Activated CD8-positive, alpha-beta memory T cell treated with anti-CD3 and anti-CD28 coated beads for 48 hours (primary cell): ENCODE data around the gene FOSL2.

Experiments used
- DNase-seq, 3 experiments: peaks; one replicate each; pipeline ENCODE4 v3.0.0-alpha.2; 2020; ENCODE audit warnings: low read depth in 2 of 3, low spot score in 2 of 3

Gene FOSL2

DNA sequence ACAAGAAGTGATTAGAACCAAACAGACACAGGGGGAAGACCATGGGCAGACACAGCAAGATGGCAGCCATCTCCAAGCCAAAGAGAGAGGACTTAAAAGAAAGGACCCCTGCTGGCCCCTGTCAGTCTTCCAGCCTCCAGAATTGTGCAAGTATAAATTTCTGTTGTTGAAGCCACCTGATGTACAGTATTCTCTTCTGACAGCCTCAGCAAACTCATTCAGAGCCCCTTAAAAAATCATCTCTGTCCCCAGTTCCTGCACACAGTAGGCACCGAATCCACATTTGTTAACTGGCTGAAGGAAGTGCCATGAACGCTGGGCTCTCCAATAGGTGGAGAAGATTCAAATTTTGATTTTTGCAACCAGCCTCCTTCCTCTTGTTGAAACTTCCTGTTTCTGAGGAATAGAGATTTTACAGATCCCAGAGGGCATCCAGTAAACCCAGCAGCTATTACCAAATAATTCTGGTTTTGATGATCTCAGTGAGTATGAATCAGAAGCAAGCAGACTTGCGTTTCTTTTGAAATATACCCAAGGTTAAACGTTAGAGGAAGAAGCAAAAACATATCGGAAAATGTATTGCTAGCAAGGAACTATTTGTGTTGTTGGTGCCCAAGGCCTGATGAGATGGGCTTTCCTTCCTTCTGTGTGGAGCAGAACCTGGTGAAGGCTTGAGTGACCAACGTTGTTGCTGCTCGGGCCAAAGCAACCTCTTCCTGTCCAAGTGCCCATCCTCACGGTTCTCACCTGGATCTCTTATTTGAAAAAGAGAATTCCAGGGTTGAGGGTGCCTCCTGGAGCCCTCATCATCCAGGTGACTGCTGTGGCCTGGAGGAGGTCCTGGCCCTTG is 55.5 kb downstream of the FOSL2 start:
- DNase-seq, result no peak

GRCh38 chr2:28448793-28449100 is 56.1 kb downstream of the FOSL2 start:
- DNase-seq, result no peak

GRCh38 chr2:28449126-28449487 is 56.4 kb downstream of the FOSL2 start:
- DNase-seq, result no peak

GRCh38 chr2:28449488-28450395 is 57.1 kb downstream of the FOSL2 start:
- DNase-seq, result peak; percentile 45 to 72 (median 49)

DNA sequence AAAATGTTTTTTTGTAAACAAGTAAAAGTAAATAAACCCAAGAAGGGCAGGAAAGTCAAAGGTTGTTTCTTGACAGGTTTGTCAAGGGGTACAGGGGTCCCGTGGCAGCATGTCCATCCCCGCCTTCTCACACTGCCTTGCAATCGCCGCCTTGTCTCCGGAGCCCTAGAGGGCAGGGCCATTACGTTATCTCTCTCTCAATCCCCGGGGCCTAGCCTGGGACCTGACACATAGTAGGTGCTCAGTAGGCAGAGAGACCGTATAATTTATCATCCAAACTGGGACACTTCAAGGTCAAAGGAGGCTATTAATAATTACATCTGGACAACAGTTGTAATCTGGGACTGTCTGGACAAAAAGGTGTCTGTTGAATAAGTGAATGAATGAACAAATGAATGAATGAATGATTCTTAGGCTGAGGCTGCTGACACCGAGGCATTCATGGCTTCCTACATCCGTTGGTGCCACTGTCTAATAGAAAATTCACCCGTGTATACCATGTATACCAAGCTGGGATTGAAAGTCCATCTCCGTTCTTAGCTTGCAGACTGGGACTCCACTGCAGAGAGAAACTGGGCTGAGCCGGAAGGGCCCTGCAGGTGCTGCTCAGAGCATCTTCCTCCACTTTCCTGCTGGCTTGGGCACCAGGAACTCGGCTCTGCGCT is 58.4 kb downstream of the FOSL2 start:
- DNase-seq, result no peak

GRCh38 chr2:28451793-28452533 is 59.3 kb downstream of the FOSL2 start:
- no peak for DNase-seq

DNA sequence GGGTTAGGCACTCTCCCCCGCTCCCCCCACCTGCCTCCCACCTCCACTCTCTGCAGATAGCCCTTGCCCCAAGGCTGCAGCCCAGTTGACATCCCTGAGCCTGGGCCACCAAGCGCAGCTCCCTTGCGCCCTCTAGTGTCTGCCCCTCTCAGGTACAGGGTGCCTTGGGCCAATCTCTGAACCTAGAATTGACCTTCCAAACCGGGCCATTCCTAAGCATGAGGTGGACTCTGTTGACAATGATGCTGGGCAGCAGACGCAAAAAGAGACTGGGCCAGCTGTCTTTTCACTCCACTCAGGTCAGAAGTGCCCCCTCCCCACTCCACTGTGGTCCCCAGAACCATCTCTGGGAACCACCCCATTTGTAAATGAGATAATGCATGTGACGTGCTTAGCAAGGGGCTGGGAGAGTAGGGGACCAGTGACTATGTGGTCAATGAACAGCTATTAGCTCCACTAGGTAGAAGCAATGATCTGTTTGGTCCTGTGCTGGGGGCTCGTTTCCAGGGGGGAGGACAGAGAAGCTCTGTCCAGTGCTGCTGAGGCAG is 60.0 kb downstream of the FOSL2 start:
- DNase-seq, result peak; percentile 40 to 88 (median 81)

- DNase-seq, result no peak
These were observed 60.7 kb downstream of the FOSL2 start for GRCh38 chr2:28453396-28453795.

- DNase-seq, result no peak
These were observed 61.6 kb downstream of the FOSL2 start for GRCh38 chr2:28454016-28454930.

- no peak for DNase-seq
These were observed 64.6 kb downstream of the FOSL2 start for GRCh38 chr2:28457237-28457636.

DNA sequence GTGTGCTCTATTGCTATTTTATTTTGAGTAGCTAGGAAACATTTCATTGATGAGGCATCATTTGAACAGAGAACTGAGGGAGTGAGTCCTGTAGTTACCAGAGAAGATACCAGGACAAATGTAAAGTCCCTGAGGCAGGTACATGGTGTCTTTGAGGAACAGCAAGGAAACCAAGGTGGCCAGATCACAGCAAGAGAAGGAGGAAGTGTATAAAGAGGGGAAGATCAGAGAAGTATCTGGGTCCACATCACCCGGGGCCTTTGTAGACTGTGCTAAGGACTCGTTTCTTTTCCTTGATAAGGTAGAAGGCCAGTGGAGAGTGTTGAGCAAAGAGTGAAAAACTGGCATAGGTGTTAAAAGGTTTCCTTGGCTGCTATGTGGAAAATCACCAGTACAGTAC is 68.4 kb downstream of the FOSL2 start:
- DNase-seq, result no peak

GRCh38 chr2:28462122-28462521 is 69.5 kb downstream of the FOSL2 start:
- no peak for DNase-seq

GRCh38 chr2:28463211-28463816 is 70.7 kb downstream of the FOSL2 start:
- DNase-seq, result no peak

DNA sequence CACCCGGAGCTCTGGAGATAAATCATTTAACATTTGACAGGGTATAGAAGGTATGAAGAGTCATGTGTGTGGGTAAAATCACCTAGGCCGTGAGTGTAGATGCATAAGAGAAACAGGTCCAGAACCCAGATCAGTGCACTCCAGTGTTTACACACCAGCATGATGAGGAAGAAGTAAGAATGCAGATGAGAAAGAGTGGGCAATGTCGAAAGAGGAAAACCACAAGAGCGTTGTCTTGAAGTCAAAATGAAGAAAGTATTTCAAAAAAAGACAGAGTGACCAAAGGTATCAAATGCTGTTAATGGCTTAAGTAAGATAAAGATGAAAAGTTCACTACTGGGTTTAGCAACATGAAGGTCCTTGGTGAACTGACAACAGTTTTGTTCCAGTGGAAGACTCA is 71.2 kb downstream of the FOSL2 start:
- DNase-seq, result no peak

DNA sequence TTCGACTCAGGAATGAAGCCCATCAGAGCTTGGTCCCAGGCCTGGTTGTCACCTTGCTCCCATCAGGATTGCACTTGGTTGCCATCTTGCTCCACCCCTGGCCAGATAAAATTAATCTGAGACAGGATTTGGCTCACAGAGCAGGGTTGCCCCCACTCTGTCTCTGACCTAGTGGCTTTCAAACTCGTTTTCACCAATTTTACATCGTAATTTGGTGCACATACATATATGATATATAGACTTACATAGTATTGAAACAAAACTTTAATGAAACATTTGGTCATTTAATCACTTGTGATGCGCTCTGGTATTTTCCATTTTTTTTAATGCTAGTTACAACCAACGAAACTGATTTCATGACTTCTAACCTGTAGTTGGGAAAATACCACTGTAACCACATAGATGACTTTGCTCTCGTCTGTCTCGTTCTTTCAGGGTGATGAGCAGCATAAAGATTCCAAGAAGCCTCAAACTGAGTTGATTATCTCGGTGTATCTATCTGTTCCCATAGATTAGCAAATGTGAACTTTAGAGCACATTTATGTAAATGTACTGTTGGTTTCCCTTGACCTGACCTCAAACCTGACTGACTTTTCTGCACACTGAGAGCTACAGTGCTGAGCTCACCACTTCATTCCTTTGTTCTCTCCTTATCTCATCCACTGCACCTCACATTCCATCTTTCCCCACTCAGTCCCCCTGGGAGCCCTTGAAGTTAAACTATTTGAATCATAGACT is 72.7 kb downstream of the FOSL2 start:
- no peak for DNase-seq
